ENCODE data around the gene COL27A1. TPM values are rescaled to one million over a fixed set of nuclear protein-coding genes. Genes with fewer than 3 reads are reported as not detected.

COL27A1 gene
- polyA plus RNA-seq, 2 of the 4 experiments (the other 2 are of a cell fraction): 6.9 to 20.6 TPM

GRCh38 chr9:114168281-114169028, 13.1 kb downstream of the COL27A1 start:
- Histone ChIP-seq H3K9me3 (no peaks in the 10 kb centered on the region), H3K4me2 (no peak overlapping the region), H3K4me3 (no peak overlapping the region), H3K4me1 (peaks cover 11% of the 10 kb centered on the region), H3K27ac (no peak overlapping the region)
- DNase-seq (ENCODE audit: low read depth in 1 of 2, low spot score in 1 of 2) (no peak), FAIRE-seq (no peak), ATAC-seq (no peak)
- 95% methylated on average over 18 of the region's 22 CpGs for WGBS (ENCODE audit: missing lambda C conversion rate)
- ChIA-PET POLR2A (no interaction called here), CTCF (interaction anchor here (1.6 to 4.8 kb wide), 4 partner anchors 13 to 122 kb away, joined by 5 to 29 read pairs (median 12); partner anchors contain the start of gene COL27A1)
- no peak for TF ChIP-seq CHD4 (IDR thresholded peaks at IDR 0.05; ENCODE audit: borderline replicate concordance)
- no peak for TF ChIP-seq POLR2AphosphoS2 (conservative IDR thresholded peaks at IDR 0.05; ENCODE audit: low read length)
- no peak for TF ChIP-seq RAD21 (conservative IDR thresholded peaks at IDR 0.05 in 1 of 2, IDR thresholded peaks at IDR 0.05 in 1 of 2)
- no peak for TF ChIP-seq HES2 (IDR thresholded peaks at IDR 0.05)
- TF ChIP-seq MAX (IDR thresholded peaks at IDR 0.05): no peak
- TF ChIP-seq ZFP36 (IDR thresholded peaks at IDR 0.05; ENCODE audit: borderline replicate concordance, partially characterized antibody): no peak

GRCh38 chr9:114169029-114169951, 14.0 kb downstream of the COL27A1 start:
- Histone ChIP-seq H3K4me3 (no peak overlapping the region), H3K4me1 (peaks cover 3% of the 10 kb centered on the region), H3K27ac (no peak overlapping the region), H3K4me2 (no peak overlapping the region), H3K9me3 (no peaks in the 10 kb centered on the region)
- ATAC-seq (no peak; a peak in 1 of 6 replicates), FAIRE-seq (no peak), DNase-seq (ENCODE audit: low read depth in 1 of 2, low spot score in 1 of 2) (no peak)
- ChIA-PET POLR2A (no interaction called here), CTCF (interaction anchor here (1.0 to 4.8 kb wide), 6 partner anchors 7 to 121 kb away, joined by 3 to 29 read pairs (median 6); partner anchors contain the start of gene COL27A1)
- TF ChIP-seq CHD2 (IDR thresholded peaks at IDR 0.05; ENCODE audit: low read length, partially characterized antibody): no peak
- no peak for TF ChIP-seq ZFP36 (IDR thresholded peaks at IDR 0.05; ENCODE audit: borderline replicate concordance, partially characterized antibody)
- no peak for TF ChIP-seq CBX8 (IDR thresholded peaks at IDR 0.05)
- TF ChIP-seq KDM1A (IDR thresholded peaks at IDR 0.05; ENCODE audit: low read depth): no peak
- TF ChIP-seq EP300 (IDR thresholded peaks at IDR 0.05): no peak
- WGBS (ENCODE audit: missing lambda C conversion rate): 91% methylated on average over 22 of the region's 23 CpGs

- Histone ChIP-seq H3K4me2 (no peak overlapping the region), H3K9me3 (no peaks in the 10 kb centered on the region), H3K4me3 (no peak overlapping the region), H3K4me1 (peaks cover 9% of the 10 kb centered on the region), H3K27ac (no peak overlapping the region)
- TF ChIP-seq HOXB5 (CRISPR knock-in tag; IDR thresholded peaks at IDR 0.05) (no peak), EHF (CRISPR knock-in tag; IDR thresholded peaks at IDR 0.05) (no peak), SMC3 (IDR thresholded peaks at IDR 0.05) (no peak), HMGXB4 (CRISPR knock-in tag; IDR thresholded peaks at IDR 0.05; ENCODE audit: borderline replicate concordance) (no peak), RCOR1 (IDR thresholded peaks at IDR 0.05; ENCODE audit: low read depth, low read length) (no peak), RAD21 (conservative IDR thresholded peaks at IDR 0.05 in 1 of 2, IDR thresholded peaks at IDR 0.05 in 1 of 2) (no peak), CBX2 (IDR thresholded peaks at IDR 0.05; ENCODE audit: borderline replicate concordance, low read depth) (no peak)
- no peak for DNase-seq (ENCODE audit: low read depth in 1 of 2, low spot score in 1 of 2)
- CTCF ChIA-PET: interaction anchor here (1.0 to 4.8 kb wide), 6 partner anchors 8 to 120 kb away, joined by 3 to 29 read pairs (median 4); partner anchors contain the start of gene COL27A1
- POLR2A ChIA-PET: no interaction called here
- ATAC-seq: no peak
- no peak for FAIRE-seq
- 88% methylated on average over 22 of the region's 22 CpGs for WGBS (ENCODE audit: missing lambda C conversion rate)
Measured at GRCh38 chr9:114169952-114170770, 14.8 kb downstream of the COL27A1 start.

Data from A549 (cell line).